Thymus (tissue), 11 donors: Measurements from ENCODE around the gene ABHD18. TPM values are rescaled to one million over a fixed set of nuclear protein-coding genes. Genes with fewer than 3 reads are reported as not detected.
A peak's percentile ranks its signal among the peaks of the same experiment; 100 is the strongest.
"Not testable (repeated sequence)": the region's sequence is repeated elsewhere in the genome, so short reads cannot be mapped to it uniquely, and the experiment has no call there.

ENCODE experiments used
- DNase-seq, 9 donors: peaks; one replicate each; pipeline ENCODE4 v3.0.0-alpha.2; 2013; ENCODE audit warnings: low spot score in 9 of 9, low read depth in 6 of 9, missing footprints in 1 of 9
- H3K27ac ChIP-seq, 2 donors: one replicate each; pipeline ENCODE4 v1.5.1; 2013; ENCODE audit warnings: control low read depth in 1 of 2, low read depth in 1 of 2, low read length in 1 of 2, mild to moderate bottlenecking in 1 of 2, moderate library complexity in 1 of 2
- H3K27me3 ChIP-seq, 2 donors: one replicate each; pipeline ENCODE4 v1.5.1; 2013; ENCODE audit warnings: low read length in 1 of 2; ENCODE audit not compliant: control insufficient read depth in 2 of 2, insufficient read depth in 1 of 2
- H3K36me3 ChIP-seq, 2 donors: one replicate each; pipeline ENCODE4 v1.5.1; 2013; ENCODE audit warnings: low read length in 1 of 2, mild to moderate bottlenecking in 1 of 2, moderate library complexity in 1 of 2; ENCODE audit not compliant: control insufficient read depth in 2 of 2, insufficient read depth in 2 of 2
- H3K4me1 ChIP-seq, 2 donors: one replicate each; pipeline ENCODE4 v1.5.1; 2013; ENCODE audit warnings: low read length in 2 of 2; ENCODE audit not compliant: control insufficient read depth in 2 of 2, insufficient read depth in 2 of 2
- H3K4me3 ChIP-seq, 2 donors: one replicate each; pipeline ENCODE4 v1.5.1; 2013; ENCODE audit warnings: low read length in 2 of 2, control low read depth in 1 of 2, mild to moderate bottlenecking in 1 of 2
- H3K9me3 ChIP-seq, 2 donors: one replicate each; pipeline ENCODE4 v1.5.1; 2013; ENCODE audit warnings: low read length in 1 of 2, mild to moderate bottlenecking in 1 of 2; ENCODE audit not compliant: control insufficient read depth in 2 of 2, insufficient read depth in 1 of 2
- WGBS: extraction: QIAGEN DNeasy Blood & Tissue Kit; methylation state at CpG from one replicate; pipeline ENCODE4 v1.1.7; 2013; 5-methylcytosine and 5-hydroxymethylcytosine counted together
- polyA plus RNA-seq: library from polyadenylated mRNA; stranded (reverse); fragments of 200-250 nt; gene quantifications from one replicate; pipeline ENCODE4 v1.2.3, GENCODE V29; 2013
- total RNA-seq: library from RNA; stranded (reverse); fragments of 120-200 nt; gene quantifications from one replicate; pipeline ENCODE4 v1.2.4, GENCODE V29; 2013
- donor health status: healthy.

The ABHD18 gene
- total and polyA plus RNA-seq, 2 donors: 12.2 to 13.3 TPM

GRCh38 chr4:127978930-127979329 lies 13.7 kb downstream of the ABHD18 start:
- no peak overlapping the region for H3K4me3 ChIP-seq
- WGBS: 100% methylated on average over 2 of the region's 2 CpGs
- no peak for DNase-seq
- no peak overlapping the region for H3K27ac ChIP-seq
- H3K4me1 ChIP-seq: no peaks in the 10 kb centered on the region
- no peaks in the 10 kb centered on the region for H3K27me3 ChIP-seq
- H3K36me3 ChIP-seq: peaks cover 5 to 16% of the 10 kb centered on the region in 2 donors
- H3K9me3 ChIP-seq: peaks cover 0 to 5% of the 10 kb centered on the region in 2 donors

GRCh38 chr4:127982445-127982844 lies 17.2 kb downstream of the ABHD18 start:
- H3K4me3 ChIP-seq: no peak overlapping the region
- H3K9me3 ChIP-seq: no peaks in the 10 kb centered on the region
- H3K4me1 ChIP-seq: no peaks in the 10 kb centered on the region
- H3K27me3 ChIP-seq: no peaks in the 10 kb centered on the region
- DNase-seq: no peak
- no peak overlapping the region for H3K27ac ChIP-seq
- peaks cover 0 to 17% of the 10 kb centered on the region in 2 donors for H3K36me3 ChIP-seq
- WGBS: 98% methylated on average over 2 of the region's 2 CpGs

GRCh38 chr4:127985989-127986388 lies 20.8 kb downstream of the ABHD18 start:
- Histone ChIP-seq H3K4me1 (no peaks in the 10 kb centered on the region), H3K36me3 (peaks cover 3 to 25% of the 10 kb centered on the region in 2 donors), H3K27ac (no peak overlapping the region), H3K9me3 (peaks cover 0 to 3% of the 10 kb centered on the region in 2 donors), H3K4me3 (no peak overlapping the region), H3K27me3 (no peaks in the 10 kb centered on the region)
- no peak for DNase-seq
- 100% methylated on average over 1 of the region's 1 CpG for WGBS

GRCh38 chr4:127988638-127989037 lies 23.4 kb downstream of the ABHD18 start:
- Histone ChIP-seq H3K4me1 (no peaks in the 10 kb centered on the region), H3K27ac (no peak overlapping the region), H3K4me3 (no peak overlapping the region), H3K36me3 (peaks cover 6 to 30% of the 10 kb centered on the region in 2 donors), H3K27me3 (no peaks in the 10 kb centered on the region), H3K9me3 (peaks cover 0 to 3% of the 10 kb centered on the region in 2 donors)
- WGBS: 97% methylated on average over 6 of the region's 6 CpGs
- no peak for DNase-seq

GRCh38 chr4:127993151-127993550 lies 27.9 kb downstream of the ABHD18 start:
- Histone ChIP-seq H3K27ac (no peak overlapping the region), H3K4me3 (no peak overlapping the region), H3K27me3 (no peaks in the 10 kb centered on the region), H3K36me3 (peaks cover 10 to 25% of the 10 kb centered on the region in 2 donors), H3K9me3 (peaks cover 0 to 9% of the 10 kb centered on the region in 2 donors), H3K4me1 (no peaks in the 10 kb centered on the region)
- 62% methylated on average over 2 of the region's 2 CpGs for WGBS
- DNase-seq: no peak

GRCh38 chr4:127995776-127996175 lies 30.6 kb downstream of the ABHD18 start:
- no peak for DNase-seq
- H3K9me3 ChIP-seq: peaks cover 0 to 12% of the 10 kb centered on the region in 2 donors
- WGBS: 93% methylated on average over 1 of the region's 1 CpG
- no peaks in the 10 kb centered on the region for H3K4me1 ChIP-seq
- H3K4me3 ChIP-seq: no peak overlapping the region
- H3K27me3 ChIP-seq: no peaks in the 10 kb centered on the region
- peaks cover 15 to 32% of the 10 kb centered on the region in 2 donors for H3K36me3 ChIP-seq
- H3K27ac ChIP-seq: no peak overlapping the region

GRCh38 chr4:127996521-127996920 lies 31.3 kb downstream of the ABHD18 start:
- H3K27ac ChIP-seq, H3K27me3 ChIP-seq, H3K4me1 ChIP-seq, DNase-seq, H3K4me3 ChIP-seq, H3K9me3 ChIP-seq: not testable (repeated sequence)
- 99% methylated on average over 6 of the region's 6 CpGs for WGBS
- H3K36me3 ChIP-seq: peaks cover 10 to 30% of the 10 kb centered on the region in 2 donors

GRCh38 chr4:127997534-127998388 lies 32.6 kb downstream of the ABHD18 start:
- Histone ChIP-seq H3K4me3 (no peak overlapping the region), H3K27ac (no peak overlapping the region), H3K4me1 (no peaks in the 10 kb centered on the region), H3K9me3 (peaks cover 0 to 10% of the 10 kb centered on the region in 2 donors), H3K27me3 (no peaks in the 10 kb centered on the region), H3K36me3 (peaks cover 10 to 26% of the 10 kb centered on the region in 2 donors)
- 94% methylated on average over 8 of the region's 8 CpGs for WGBS
- DNase-seq: peak in 1 of 9 donors; percentile 9

GRCh38 chr4:128006592-128006991 lies 41.4 kb downstream of the ABHD18 start:
- H3K4me1 ChIP-seq: no peaks in the 10 kb centered on the region
- H3K27me3 ChIP-seq: no peaks in the 10 kb centered on the region
- WGBS: 98% methylated on average over 5 of the region's 5 CpGs
- DNase-seq: no peak
- peaks cover 0 to 16% of the 10 kb centered on the region in 2 donors for H3K36me3 ChIP-seq
- H3K27ac ChIP-seq: no peak overlapping the region
- H3K9me3 ChIP-seq: no peaks in the 10 kb centered on the region
- no peak overlapping the region for H3K4me3 ChIP-seq
